Adrenal gland (tissue), 5 donors: ENCODE data around the gene COPS3.

ENCODE experiments used
- POLR2A ChIP-seq, 2 donors: fragments of 450-650 bp; IDR thresholded peaks; one replicate each; pipeline ENCODE4 v1.6.1; 2017; ENCODE audit warnings: antibody characterized with exemption in 2 of 2, mild to moderate bottlenecking in 2 of 2, moderate library complexity in 1 of 2
- TF ChIP-seq, protein P1 (sequence below), 6 experiments: fragments of 450-650 bp in 4 of 6; fragments of 200-600 bp in 2 of 6; sonication (generic) in 1 of 6; IDR thresholded peaks; 1 replicate in 5 of 6; 2 replicates in 1 of 6; pipeline versions ENCODE4 v1.5.1 to v1.8.0; 2016 to 2021; ENCODE audit warnings: antibody characterized with exemption in 6 of 6, mild to moderate bottlenecking in 2 of 6, moderate library complexity in 1 of 6
- donor health status: DM: no; HTN: no; CAD: no.

DNA sequence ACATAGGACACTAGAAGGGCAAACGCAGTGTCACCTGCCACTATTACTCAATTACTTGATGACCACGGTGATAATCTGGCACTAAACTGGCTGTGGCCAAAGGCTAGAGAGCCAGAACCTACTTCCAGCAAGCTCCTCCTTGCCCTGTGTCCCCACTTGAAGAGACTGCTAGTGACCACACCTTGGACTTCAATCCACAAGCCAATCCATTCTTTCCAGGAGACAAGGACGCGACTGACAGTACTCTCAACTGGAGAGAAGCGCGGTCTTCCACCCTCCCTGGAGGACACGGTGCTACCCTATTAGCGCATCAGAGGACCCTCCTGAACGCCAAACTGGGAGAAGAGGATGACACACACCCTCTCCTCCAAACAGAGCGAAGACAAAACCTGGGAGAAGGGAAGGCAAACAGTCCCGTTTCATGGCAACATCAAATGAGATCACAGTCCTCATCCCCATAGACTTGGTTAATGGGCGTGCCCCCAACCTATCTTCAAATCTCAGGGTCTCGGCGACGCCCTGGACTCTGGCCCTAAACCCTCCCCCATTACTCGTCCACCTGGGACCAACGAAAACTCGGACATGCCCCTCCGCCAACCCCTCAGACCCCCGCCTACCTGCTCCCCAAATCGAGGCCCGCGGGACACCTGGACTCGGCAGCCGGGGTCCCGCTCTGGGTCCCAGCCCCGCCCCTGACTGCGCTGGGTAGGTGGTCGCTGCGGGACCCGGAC is 44.6 kb downstream of the COPS3 start:
- TF ChIP-seq, protein P1, sequence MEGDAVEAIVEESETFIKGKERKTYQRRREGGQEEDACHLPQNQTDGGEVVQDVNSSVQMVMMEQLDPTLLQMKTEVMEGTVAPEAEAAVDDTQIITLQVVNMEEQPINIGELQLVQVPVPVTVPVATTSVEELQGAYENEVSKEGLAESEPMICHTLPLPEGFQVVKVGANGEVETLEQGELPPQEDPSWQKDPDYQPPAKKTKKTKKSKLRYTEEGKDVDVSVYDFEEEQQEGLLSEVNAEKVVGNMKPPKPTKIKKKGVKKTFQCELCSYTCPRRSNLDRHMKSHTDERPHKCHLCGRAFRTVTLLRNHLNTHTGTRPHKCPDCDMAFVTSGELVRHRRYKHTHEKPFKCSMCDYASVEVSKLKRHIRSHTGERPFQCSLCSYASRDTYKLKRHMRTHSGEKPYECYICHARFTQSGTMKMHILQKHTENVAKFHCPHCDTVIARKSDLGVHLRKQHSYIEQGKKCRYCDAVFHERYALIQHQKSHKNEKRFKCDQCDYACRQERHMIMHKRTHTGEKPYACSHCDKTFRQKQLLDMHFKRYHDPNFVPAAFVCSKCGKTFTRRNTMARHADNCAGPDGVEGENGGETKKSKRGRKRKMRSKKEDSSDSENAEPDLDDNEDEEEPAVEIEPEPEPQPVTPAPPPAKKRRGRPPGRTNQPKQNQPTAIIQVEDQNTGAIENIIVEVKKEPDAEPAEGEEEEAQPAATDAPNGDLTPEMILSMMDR (IDR thresholded peaks at IDR 0.05): no peak
- TF ChIP-seq POLR2A (IDR thresholded peaks at IDR 0.05): peak in 1 of 2 donors; percentile 32
